ENCODE measurements around the gene PODN. TPM values are rescaled to one million over a fixed set of nuclear protein-coding genes. Genes with fewer than 3 reads are reported as not detected.

Gene PODN
- total RNA-seq, 3 donors from 2014 or later (not counting 1 experiment from before 2014, with no cell fraction given): 8.8 to 13.2 (median 11.2) TPM

DNA sequence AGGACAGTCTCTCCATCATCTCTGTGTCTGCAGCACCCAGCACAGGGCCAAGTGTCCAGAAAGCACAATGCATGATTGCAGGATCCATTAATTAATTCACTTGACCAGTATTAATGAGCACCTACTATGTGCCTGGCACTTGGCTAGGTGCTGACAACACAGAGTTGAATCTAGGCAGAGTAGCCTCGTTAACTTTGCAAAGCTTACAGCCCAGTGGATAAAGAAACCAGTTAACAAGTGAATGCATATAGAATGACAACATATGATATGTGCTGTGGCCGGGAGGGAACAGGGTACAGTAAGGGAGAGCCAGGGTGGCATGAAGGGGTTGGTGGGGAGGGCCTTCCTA is 69.6 kb downstream of the PODN start:
- intact Hi-C loops (cut with micrococcal nuclease): no loop called here
- TF ChIP-seq, protein P1, sequence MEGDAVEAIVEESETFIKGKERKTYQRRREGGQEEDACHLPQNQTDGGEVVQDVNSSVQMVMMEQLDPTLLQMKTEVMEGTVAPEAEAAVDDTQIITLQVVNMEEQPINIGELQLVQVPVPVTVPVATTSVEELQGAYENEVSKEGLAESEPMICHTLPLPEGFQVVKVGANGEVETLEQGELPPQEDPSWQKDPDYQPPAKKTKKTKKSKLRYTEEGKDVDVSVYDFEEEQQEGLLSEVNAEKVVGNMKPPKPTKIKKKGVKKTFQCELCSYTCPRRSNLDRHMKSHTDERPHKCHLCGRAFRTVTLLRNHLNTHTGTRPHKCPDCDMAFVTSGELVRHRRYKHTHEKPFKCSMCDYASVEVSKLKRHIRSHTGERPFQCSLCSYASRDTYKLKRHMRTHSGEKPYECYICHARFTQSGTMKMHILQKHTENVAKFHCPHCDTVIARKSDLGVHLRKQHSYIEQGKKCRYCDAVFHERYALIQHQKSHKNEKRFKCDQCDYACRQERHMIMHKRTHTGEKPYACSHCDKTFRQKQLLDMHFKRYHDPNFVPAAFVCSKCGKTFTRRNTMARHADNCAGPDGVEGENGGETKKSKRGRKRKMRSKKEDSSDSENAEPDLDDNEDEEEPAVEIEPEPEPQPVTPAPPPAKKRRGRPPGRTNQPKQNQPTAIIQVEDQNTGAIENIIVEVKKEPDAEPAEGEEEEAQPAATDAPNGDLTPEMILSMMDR (IDR thresholded peaks at IDR 0.05): no peak
- no peaks in the 10 kb centered on the region for H3K9me3 Mint-ChIP-seq
- DNase-seq (no peak), ATAC-seq (no peak)
- H3K9me3 ChIP-seq (ENCODE audit: control insufficient read depth, insufficient read depth, low read length): no peaks in the 10 kb centered on the region
- H3K27me3 Mint-ChIP-seq (ENCODE audit: low read depth in 2 of 2): peaks cover 0 to 2% of the 10 kb centered on the region in 2 donors
- no peak overlapping the region for H3K4me3 Mint-ChIP-seq
- no peaks in the 10 kb centered on the region for H3K27me3 ChIP-seq (ENCODE audit: control insufficient read depth, insufficient read depth, low read length)
- no peaks in the 10 kb centered on the region for H3K36me3 Mint-ChIP-seq
- no peaks in the 10 kb centered on the region for H3K36me3 ChIP-seq (ENCODE audit: control insufficient read depth, insufficient read depth, low read length)
- 81% methylated on average over 2 of the region's 2 CpGs for WGBS (ENCODE audit: insufficient coverage)
- peak overlapping the region; percentile 83 to 84 for H3K27ac Mint-ChIP-seq
- H3K4me1 ChIP-seq (ENCODE audit: control insufficient read depth, insufficient read depth, low read length): peaks cover 91% of the 10 kb centered on the region
- H3K27ac ChIP-seq (ENCODE audit: low read length): no peak overlapping the region
- H3K4me1 Mint-ChIP-seq: peaks cover 38 to 59% of the 10 kb centered on the region in 2 donors
- no peak overlapping the region for H3K4me3 ChIP-seq (ENCODE audit: low read length)

DNA sequence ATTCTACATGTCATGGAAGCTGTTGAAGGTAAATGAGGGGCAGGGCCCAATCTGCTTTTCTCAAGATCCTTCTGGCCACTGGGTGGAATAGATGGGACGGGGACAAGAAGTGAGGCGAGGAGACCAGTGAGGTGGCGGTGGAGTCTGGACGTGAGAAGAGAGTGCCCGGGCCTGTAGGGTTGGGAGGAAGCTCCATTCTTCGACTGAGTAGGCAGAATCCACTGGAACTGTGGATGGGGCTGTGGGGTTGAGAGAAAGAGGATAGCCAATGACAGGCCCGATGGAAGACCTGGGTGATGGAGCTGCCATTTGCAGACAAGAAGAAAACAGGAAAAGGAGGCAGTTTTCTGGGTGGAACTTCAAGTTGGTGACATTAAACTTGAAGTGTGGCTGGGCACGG is 70.2 kb downstream of the PODN start:
- ATAC-seq: no peak
- peaks cover 91% of the 10 kb centered on the region for H3K4me1 ChIP-seq (ENCODE audit: control insufficient read depth, insufficient read depth, low read length)
- no peaks in the 10 kb centered on the region for H3K27me3 ChIP-seq (ENCODE audit: control insufficient read depth, insufficient read depth, low read length)
- no peak overlapping the region for H3K4me3 ChIP-seq (ENCODE audit: low read length)
- H3K27ac ChIP-seq (ENCODE audit: low read length): peak overlapping the region; percentile 73
- H3K9me3 ChIP-seq (ENCODE audit: control insufficient read depth, insufficient read depth, low read length): no peaks in the 10 kb centered on the region
- H3K9me3 Mint-ChIP-seq: no peaks in the 10 kb centered on the region
- peaks cover 0 to 2% of the 10 kb centered on the region in 2 donors for H3K27me3 Mint-ChIP-seq (ENCODE audit: low read depth in 2 of 2)
- H3K36me3 ChIP-seq (ENCODE audit: control insufficient read depth, insufficient read depth, low read length): no peaks in the 10 kb centered on the region
- no peak for DNase-seq
- intact Hi-C loops (cut with micrococcal nuclease): no loop called here
- peaks cover 36 to 59% of the 10 kb centered on the region in 2 donors for H3K4me1 Mint-ChIP-seq
- H3K4me3 Mint-ChIP-seq: peak overlapping the region; percentile 33
- 93% methylated on average over 8 of the region's 8 CpGs for WGBS (ENCODE audit: insufficient coverage)
- no peaks in the 10 kb centered on the region for H3K36me3 Mint-ChIP-seq
- peak overlapping the region; percentile 83 to 84 for H3K27ac Mint-ChIP-seq
- TF ChIP-seq, protein P1 (IDR thresholded peaks at IDR 0.05): no peak

DNA sequence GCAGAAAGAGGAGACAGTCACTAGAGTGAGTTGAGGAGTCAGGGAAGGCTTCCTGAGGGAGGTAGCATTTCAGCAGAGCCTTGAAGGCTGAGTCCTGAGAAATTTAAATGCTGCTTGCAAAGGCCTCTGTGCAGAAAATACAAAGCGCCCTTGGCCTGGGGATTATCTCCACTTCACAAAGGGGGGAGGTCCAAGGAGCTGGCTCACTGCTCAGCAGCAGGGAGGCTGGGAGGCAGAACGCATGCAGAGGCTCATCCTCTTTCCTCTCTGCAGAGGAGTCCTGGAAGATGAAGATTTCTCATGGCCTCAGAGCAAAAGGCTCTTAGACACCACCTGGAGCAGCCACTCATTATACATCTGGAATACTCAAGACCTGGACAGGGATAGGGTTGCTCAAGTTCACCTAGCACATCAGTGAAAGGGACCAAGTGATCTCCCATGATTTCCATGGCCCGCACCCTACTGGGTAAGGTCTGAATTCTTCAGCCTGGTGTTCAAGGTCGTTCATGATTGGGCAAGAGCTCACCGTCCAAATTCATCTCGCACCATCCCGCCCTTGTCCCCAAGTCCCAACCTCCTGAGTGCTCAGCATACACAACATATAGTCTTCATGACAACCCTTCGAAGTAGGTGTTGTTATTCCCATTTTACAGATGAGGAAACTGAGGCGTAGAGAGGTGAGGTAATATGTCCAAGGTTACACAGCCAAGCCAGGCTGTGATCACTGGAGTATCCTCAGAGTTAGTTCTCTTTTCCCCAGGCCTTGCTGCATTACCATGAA is 71.4 kb downstream of the PODN start:
- peaks cover 37 to 59% of the 10 kb centered on the region in 2 donors for H3K4me1 Mint-ChIP-seq
- H3K27me3 Mint-ChIP-seq (ENCODE audit: low read depth in 2 of 2): peaks cover 0 to 2% of the 10 kb centered on the region in 2 donors
- H3K9me3 ChIP-seq (ENCODE audit: control insufficient read depth, insufficient read depth, low read length): peaks cover 4% of the 10 kb centered on the region
- no peaks in the 10 kb centered on the region for H3K36me3 ChIP-seq (ENCODE audit: control insufficient read depth, insufficient read depth, low read length)
- peaks cover 3 to 7% of the 10 kb centered on the region in 2 donors for H3K9me3 Mint-ChIP-seq
- ATAC-seq (no peak), DNase-seq (no peak)
- 87% methylated on average over 7 of the region's 9 CpGs for WGBS (ENCODE audit: insufficient coverage)
- H3K4me3 Mint-ChIP-seq: no peak overlapping the region
- peaks cover 78% of the 10 kb centered on the region for H3K4me1 ChIP-seq (ENCODE audit: control insufficient read depth, insufficient read depth, low read length)
- peak overlapping the region; percentile 83 to 84 for H3K27ac Mint-ChIP-seq
- H3K4me3 ChIP-seq (ENCODE audit: low read length): no peak overlapping the region
- intact Hi-C loops (cut with micrococcal nuclease): loop anchor here (2.0 kb wide), 1 partner anchor 49 kb away; no protein-coding TSS in a partner anchor
- H3K36me3 Mint-ChIP-seq: peaks cover 9% of the 10 kb centered on the region
- TF ChIP-seq, protein P1 (IDR thresholded peaks at IDR 0.05): no peak
- no peaks in the 10 kb centered on the region for H3K27me3 ChIP-seq (ENCODE audit: control insufficient read depth, insufficient read depth, low read length)
- H3K27ac ChIP-seq (ENCODE audit: low read length): peak overlapping the region; percentile 73

Measured in natural killer cell (primary cell).